HG03378 (cell line): ENCODE data around the gene DNAJB6.

Experiments
- ATAC-seq: cut with Tn5 transposase; IDR thresholded peaks from one replicate; pipeline ENCODE4 v1.9.1; 2021; ENCODE audit warnings: mild to moderate bottlenecking, moderate library complexity; ENCODE audit not compliant: unreplicated experiment

Gene DNAJB6

GRCh38 chr7:157336383-157337315, at the start of gene DNAJB6:
Gene DNAJB6 (plus strand): TSS chr7:157337004. CDS start chr7:157358573, 21,569 bp downstream.
- ATAC-seq, result peak; percentile 56

GRCh38 chr7:157291404-157292080, 45.3 kb upstream of the DNAJB6 start:
- ATAC-seq, result no peak

DNA sequence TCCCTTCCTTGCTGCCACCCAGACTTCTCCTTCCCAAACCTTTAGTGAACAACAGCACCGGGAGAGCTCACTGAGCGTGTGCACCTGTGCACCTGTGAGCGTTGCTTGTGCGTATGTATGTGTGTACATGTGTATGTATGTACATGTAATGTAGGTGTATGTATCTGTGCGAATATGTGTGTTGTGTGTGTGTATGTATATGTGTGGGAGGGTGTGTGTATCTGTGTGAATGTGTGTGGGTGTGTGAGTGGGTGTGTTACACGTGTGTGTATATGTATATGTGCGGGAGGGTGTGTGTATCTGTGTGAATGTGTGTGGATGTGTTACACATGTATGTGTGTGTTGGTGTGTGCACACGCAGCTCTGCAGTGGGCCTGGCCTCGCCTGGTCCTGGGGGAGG, 44.5 kb upstream of the DNAJB6 start:
- no peak for ATAC-seq

GRCh38 chr7:157292770-157293412, 43.9 kb upstream of the DNAJB6 start:
- ATAC-seq, result no peak

- ATAC-seq, result no peak
These were observed 43.4 kb upstream of the DNAJB6 start for GRCh38 chr7:157293413-157293788.

GRCh38 chr7:157294773-157295172, 42.0 kb upstream of the DNAJB6 start:
- no peak for ATAC-seq

DNA sequence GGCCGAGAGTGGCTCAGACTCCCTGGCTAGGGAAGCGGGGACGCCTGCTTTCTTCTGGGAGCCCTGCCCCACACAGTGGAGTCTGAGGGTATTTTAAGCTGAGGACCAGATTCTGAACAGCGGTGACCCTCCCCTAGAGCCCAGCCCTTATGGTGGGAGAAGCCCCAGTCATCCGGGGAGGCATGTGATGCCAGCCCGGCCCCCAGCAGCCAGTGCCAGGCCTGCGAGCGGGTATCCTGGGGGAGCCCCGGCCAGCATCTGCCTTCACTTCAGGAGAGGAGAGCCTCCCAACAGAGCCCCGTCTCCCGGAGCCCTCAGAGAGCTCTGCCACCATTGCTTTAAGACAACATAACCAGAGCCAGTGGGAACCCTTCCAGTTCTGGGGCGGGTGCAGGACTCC, 41.5 kb upstream of the DNAJB6 start:
- ATAC-seq, result no peak

DNA sequence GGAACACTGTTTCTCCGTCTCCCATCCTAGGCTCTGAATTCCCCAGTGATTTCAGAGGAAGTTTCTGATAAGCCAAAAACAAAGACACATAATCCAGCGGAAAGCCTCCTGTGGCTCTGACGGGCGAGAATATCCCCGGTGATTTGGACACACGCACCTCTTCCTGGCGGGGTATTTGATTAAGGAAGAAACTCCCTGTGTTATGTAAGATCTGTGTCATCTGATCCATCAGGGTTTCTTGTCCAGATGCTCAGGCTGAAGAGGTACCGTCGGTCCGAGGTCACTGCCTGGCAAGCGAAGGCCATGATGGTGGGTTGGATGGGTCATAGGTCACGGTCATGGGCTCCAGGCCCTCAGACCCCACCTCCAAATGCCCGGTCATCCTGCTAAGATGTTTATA, 39.6 kb upstream of the DNAJB6 start:
- ATAC-seq, result no peak

- no peak for ATAC-seq
These were observed 37.5 kb upstream of the DNAJB6 start for GRCh38 chr7:157299317-157299612.

DNA sequence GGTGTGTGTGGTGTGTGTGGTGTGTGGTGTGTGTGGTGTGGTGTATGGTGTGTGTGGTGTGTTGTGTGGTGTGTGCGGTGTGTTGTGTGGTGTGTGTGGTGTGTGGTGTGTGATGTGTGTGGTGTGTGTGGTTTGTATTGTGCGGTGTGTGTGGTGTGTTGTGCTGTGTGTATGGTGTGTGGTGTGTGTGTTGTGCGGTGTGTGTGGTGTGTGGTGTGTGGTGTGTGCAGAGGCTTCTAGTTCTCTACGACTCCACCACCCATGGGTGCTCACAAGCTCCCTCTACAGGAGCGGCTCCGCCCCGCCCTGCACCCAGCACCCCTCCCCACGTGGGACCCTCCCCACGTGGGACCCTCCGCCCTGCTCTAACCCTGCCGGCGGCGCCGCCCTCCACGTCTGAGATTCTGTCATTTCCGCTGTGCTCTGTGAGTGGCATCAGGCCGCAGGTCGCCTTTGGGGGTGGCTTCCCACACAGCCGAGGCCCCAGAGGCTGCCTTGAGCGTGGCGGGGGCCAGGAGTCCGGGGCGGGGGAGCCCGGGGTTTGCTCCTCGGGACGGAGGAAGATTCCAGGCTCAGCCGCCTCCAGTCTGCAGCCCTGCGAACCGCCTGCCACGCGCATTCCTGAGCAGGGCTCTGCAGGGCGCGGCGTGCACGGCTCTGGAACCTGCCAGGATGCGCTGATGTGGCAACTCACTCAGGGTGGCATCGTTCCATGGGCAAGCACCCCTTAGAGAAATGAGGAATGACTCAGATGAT, 37.0 kb upstream of the DNAJB6 start:
- no peak for ATAC-seq

GRCh38 chr7:157300369-157300825, 36.4 kb upstream of the DNAJB6 start:
- no peak for ATAC-seq

DNA sequence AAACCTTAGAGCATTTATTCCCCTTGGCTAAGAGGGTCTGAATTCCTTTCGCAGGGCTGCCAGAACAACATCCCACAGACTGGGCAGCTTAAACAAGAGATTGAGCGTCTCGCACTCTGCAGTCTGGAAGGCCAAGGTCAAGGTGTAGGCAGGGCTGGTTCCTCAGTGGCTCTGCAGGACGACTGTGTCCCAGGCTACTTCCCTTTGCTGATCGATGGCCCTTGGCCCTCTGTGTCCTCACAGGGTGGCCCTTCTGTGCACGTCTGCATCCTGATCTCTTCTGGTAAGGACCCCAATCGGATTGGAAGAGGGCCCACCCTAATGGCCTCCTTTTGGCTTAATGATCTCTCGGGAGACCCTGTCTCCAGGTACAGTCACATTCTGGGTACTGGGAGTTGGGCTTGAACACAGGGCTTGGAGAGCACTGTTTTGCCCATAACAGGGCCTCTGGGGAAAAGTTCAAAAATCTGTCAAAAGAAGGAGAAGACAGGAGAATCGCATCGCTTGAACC, 35.1 kb upstream of the DNAJB6 start:
- ATAC-seq, result no peak

- no peak for ATAC-seq
These were observed 29.7 kb upstream of the DNAJB6 start for GRCh38 chr7:157306846-157307838.

DNA sequence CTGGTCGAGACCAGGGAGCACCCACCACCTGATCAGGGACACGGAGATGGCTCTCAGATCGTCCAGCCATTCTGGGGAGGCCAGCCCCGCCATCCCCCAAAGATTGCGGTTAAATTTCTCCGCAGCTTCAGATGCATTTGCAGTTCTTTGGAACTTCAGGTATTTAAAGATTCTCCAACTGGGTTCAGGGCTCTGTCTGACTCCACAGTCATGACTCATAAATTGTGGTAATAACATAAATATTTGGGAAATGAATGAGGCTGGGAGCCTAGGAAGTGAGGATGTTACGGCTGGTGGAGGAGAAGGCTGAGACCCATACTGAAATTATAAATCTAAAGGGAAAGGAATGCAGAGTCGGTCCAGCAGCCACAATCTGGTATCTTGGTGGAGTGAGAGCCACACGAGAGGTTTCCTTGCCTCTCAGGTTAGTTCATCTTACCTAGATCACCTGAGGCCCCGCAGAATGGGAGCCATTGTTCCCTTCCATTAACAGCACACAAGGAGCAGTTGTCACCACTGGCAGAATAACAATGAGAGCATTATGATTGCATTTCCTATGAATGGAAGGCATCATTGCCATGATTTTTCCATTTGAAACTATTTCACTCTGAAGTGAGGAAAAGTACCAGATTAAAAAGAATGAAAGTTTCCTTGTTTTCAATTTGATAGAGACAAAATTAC, 26.7 kb upstream of the DNAJB6 start:
- no peak for ATAC-seq

- no peak for ATAC-seq
These were observed 26.1 kb upstream of the DNAJB6 start for GRCh38 chr7:157310676-157311185.

GRCh38 chr7:157312941-157313340, 23.9 kb upstream of the DNAJB6 start:
- ATAC-seq, result no peak

DNA sequence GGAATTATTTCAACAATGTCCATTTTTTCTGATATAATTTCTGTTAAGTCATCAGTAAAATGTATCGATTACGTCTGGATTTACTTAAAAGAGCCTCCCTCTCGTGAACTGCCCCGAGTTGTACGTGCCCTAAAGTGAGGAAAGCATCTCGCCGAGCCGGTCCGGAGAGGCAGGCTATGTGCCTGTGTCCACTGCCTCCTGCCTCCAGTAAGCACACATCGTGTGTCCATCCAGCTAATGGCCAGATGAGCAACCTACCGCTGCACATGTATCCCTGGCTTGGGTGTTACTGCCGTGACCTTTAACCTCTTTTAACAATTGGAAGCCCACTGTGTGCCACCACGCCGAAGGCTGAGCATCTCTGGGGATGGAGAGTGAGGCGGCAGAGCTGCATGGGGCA, 23.2 kb upstream of the DNAJB6 start:
- ATAC-seq, result no peak

DNA sequence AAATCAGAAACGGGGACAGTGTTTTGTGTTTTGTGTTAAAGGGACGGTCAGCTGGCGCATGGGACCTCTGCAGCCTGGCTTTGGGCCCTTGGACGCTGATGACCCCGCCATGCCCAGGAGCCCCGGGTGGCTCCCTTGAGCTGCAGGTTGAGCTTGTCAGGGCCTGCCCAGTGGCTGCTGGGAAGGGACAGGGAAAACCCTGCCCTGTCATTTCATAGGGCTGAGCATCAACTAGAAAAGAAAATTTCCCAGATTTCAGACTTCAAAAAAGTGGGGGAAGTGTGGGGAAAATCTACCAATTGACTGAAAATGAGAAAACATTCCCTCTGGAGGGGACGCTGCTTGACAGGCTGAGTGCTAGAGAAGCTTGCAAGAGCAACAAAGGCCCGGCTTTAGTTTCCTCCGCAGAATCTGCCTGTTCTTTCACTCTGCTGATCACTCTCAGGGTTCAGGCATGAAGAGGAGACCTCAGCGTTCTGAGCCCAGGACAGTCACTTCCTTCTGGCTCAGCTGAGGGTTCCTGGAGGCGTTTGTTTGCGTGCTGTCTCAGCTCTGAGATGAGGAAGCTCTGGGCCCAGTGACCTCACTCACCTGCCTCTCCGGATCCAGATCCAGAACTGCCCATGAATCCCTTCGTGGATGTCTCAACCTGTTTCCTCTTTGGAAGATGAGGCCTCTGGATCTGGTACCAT, 18.6 kb upstream of the DNAJB6 start:
- no peak for ATAC-seq
